GM18520 (cell line): ENCODE results near the gene CLEC10A.
"Not testable (repeated sequence)": the region's sequence is repeated elsewhere in the genome, so short reads cannot be mapped to it uniquely, and the experiment has no call there.

Source experiments
- ATAC-seq: cut with Tn5 transposase; IDR thresholded peaks from one replicate; pipeline ENCODE4 v1.9.1; 2021; ENCODE audit not compliant: unreplicated experiment

Gene CLEC10A

GRCh38 chr17:7079581-7080455 lies at the start of gene CLEC10A:
TSS of gene CLEC10A (minus strand) at chr17:7080251. CDS start at chr17:7078812, 1,439 bp downstream.
- ATAC-seq = no peak

- ATAC-seq = no peak
Measured at GRCh38 chr17:7129311-7129710, 49.3 kb upstream of the CLEC10A start.

GRCh38 chr17:7128160-7128559 lies 48.1 kb upstream of the CLEC10A start:
- ATAC-seq = no peak

GRCh38 chr17:7127501-7127900 lies 47.5 kb upstream of the CLEC10A start:
- not testable (repeated sequence) for ATAC-seq

GRCh38 chr17:7126386-7126785 lies 46.3 kb upstream of the CLEC10A start:
- ATAC-seq = not testable (repeated sequence)

- ATAC-seq = no peak
Measured at GRCh38 chr17:7124923-7125322, 44.9 kb upstream of the CLEC10A start.

- ATAC-seq = no peak
Measured at GRCh38 chr17:7123844-7124243, 43.8 kb upstream of the CLEC10A start.

- ATAC-seq = no peak
Measured at GRCh38 chr17:7122381-7122780, 42.3 kb upstream of the CLEC10A start.

- ATAC-seq = not testable (repeated sequence)
Measured at GRCh38 chr17:7120635-7121034, 40.6 kb upstream of the CLEC10A start.

- no peak for ATAC-seq
Measured at GRCh38 chr17:7120123-7120522, 40.1 kb upstream of the CLEC10A start.

GRCh38 chr17:7119314-7119713 lies 39.3 kb upstream of the CLEC10A start:
- no peak for ATAC-seq

- ATAC-seq = no peak
Measured at GRCh38 chr17:7114875-7115614, 35.0 kb upstream of the CLEC10A start.

- no peak for ATAC-seq
Measured at GRCh38 chr17:7114241-7114874, 34.3 kb upstream of the CLEC10A start, which contains the start of gene ASGR2. TSS of gene ASGR2 (minus strand) at chr17:7114822. CDS start at chr17:7114240, 582 bp downstream.

GRCh38 chr17:7113273-7114071 lies 33.4 kb upstream of the CLEC10A start:
- ATAC-seq = no peak

- ATAC-seq = no peak
Measured at GRCh38 chr17:7112510-7113108, 32.6 kb upstream of the CLEC10A start.

GRCh38 chr17:7111784-7112509 lies 31.9 kb upstream of the CLEC10A start:
- ATAC-seq = no peak

GRCh38 chr17:7110617-7111306 lies 30.7 kb upstream of the CLEC10A start:
- no peak for ATAC-seq

- ATAC-seq = no peak
Measured at GRCh38 chr17:7109461-7110322, 29.6 kb upstream of the CLEC10A start.
